SK-N-SH treated with all-trans-retinoic acid at 6 μM for 48 hours (cell line): Measurements from ENCODE around the gene RPL35.

Experiments used
- ATAC-seq: fragments of 200-7000 bp; cut with Tn5 transposase; 3 replicates; pipeline ENCODE4 v1.9.1; 2020; ENCODE audit warnings: mild to moderate bottlenecking, moderate library complexity
- ARNTL ChIP-seq: fragments of 450-650 bp; formaldehyde crosslinking; IDR thresholded peaks from 2 replicates; pipeline ENCODE4 v1.5.0; 2020; ENCODE audit warnings: low read depth, mild to moderate bottlenecking, moderate library complexity, borderline replicate concordance
- BACH2 ChIP-seq: fragments of 250-450 bp; sonication (Bioruptor Pico); IDR thresholded peaks from 2 replicates; pipeline ENCODE4 v1.9.0; 2021; ENCODE audit warnings: mild to moderate bottlenecking, borderline replicate concordance
- CREB5 ChIP-seq: fragments of 250-450 bp; sonication (Bioruptor Pico); IDR thresholded peaks from 2 replicates; pipeline ENCODE4 v1.5.1; 2020; ENCODE audit warnings: low read depth, mild to moderate bottlenecking, moderate library complexity
- CSRNP3 ChIP-seq: fragments of 250-450 bp; sonication (Bioruptor Pico); IDR thresholded peaks from 2 replicates; pipeline ENCODE4 v1.5.1; 2021; ENCODE audit warnings: mild to moderate bottlenecking, moderate library complexity
- GLIS3 ChIP-seq: fragments of 250-450 bp; sonication (Bioruptor Pico); IDR thresholded peaks from 2 replicates; pipeline ENCODE4 v1.5.0; 2020; ENCODE audit warnings: mild to moderate bottlenecking, moderate library complexity
- ISL1 ChIP-seq: fragments of 250-450 bp; sonication (Bioruptor Pico); IDR thresholded peaks from 2 replicates; pipeline ENCODE4 v2.1.2; 2022; ENCODE audit warnings: mild to moderate bottlenecking, moderate library complexity
- OSR1 ChIP-seq: fragments of 250-450 bp; sonication (Bioruptor Pico); IDR thresholded peaks from 2 replicates; pipeline ENCODE4 v1.8.0; 2022; ENCODE audit warnings: moderate library complexity, mild to moderate bottlenecking, inconsistent platforms
- POU6F1 ChIP-seq: fragments of 250-450 bp; sonication (Bioruptor Pico); IDR thresholded peaks from 2 replicates; pipeline ENCODE4 v1.8.0; 2021; ENCODE audit warnings: low read depth, mild to moderate bottlenecking, moderate library complexity, borderline replicate concordance
- PPARA ChIP-seq: fragments of 250-450 bp; sonication (Bioruptor Pico); IDR thresholded peaks from 2 replicates; pipeline ENCODE4 v1.5.0; 2020; ENCODE audit warnings: mild to moderate bottlenecking, borderline replicate concordance
- RARB ChIP-seq: fragments of 250-450 bp; sonication (Bioruptor Pico); IDR thresholded peaks from 2 replicates; pipeline ENCODE4 v1.8.0; 2021; ENCODE audit warnings: mild to moderate bottlenecking, moderate library complexity
- SNAI2 ChIP-seq: fragments of 250-450 bp; sonication (Bioruptor Pico); IDR thresholded peaks from 2 replicates; pipeline ENCODE4 v1.5.0; 2020; ENCODE audit warnings: mild to moderate bottlenecking, moderate library complexity
- TCF4 ChIP-seq: fragments of 250-450 bp; sonication (Bioruptor Pico); IDR thresholded peaks from 2 replicates; pipeline ENCODE4 v1.8.0; 2021; ENCODE audit warnings: mild to moderate bottlenecking, moderate library complexity, borderline replicate concordance
- TSHZ2 ChIP-seq: fragments of 250-450 bp; sonication (Bioruptor Pico); IDR thresholded peaks from 2 replicates; pipeline ENCODE4 v1.5.0; 2020; ENCODE audit warnings: mild to moderate bottlenecking, moderate library complexity
- ZC3H10 ChIP-seq: fragments of 250-450 bp; sonication (Bioruptor Pico); IDR thresholded peaks from 2 replicates; pipeline ENCODE4 v1.5.1; 2021; ENCODE audit warnings: mild to moderate bottlenecking, moderate library complexity
- ZFP30 ChIP-seq: fragments of 450-650 bp; formaldehyde crosslinking; IDR thresholded peaks from 2 replicates; pipeline ENCODE4 v1.5.0; 2022; ENCODE audit warnings: mild to moderate bottlenecking, moderate library complexity
- ZNF565 ChIP-seq: fragments of 450-650 bp; formaldehyde crosslinking; conservative IDR thresholded peaks from 2 replicates; pipeline ENCODE4 v1.5.0; 2020; ENCODE audit warnings: low read depth, mild to moderate bottlenecking, moderate library complexity
- ZNF70 ChIP-seq: fragments of 450-650 bp; formaldehyde crosslinking; IDR thresholded peaks from 2 replicates; pipeline ENCODE4 v1.5.0; 2020; ENCODE audit warnings: mild to moderate bottlenecking, moderate library complexity
- ZNF8 ChIP-seq: fragments of 450-650 bp; formaldehyde crosslinking; IDR thresholded peaks from 2 replicates; pipeline ENCODE4 v1.5.0; 2020; ENCODE audit warnings: mild to moderate bottlenecking, moderate library complexity
- TF ChIP-seq, protein P1 (sequence below): fragments of 250-450 bp; sonication (Bioruptor Pico); IDR thresholded peaks from 2 replicates; pipeline ENCODE4 v1.8.0; 2020; ENCODE audit warnings: mild to moderate bottlenecking, moderate library complexity, borderline replicate concordance

The RPL35 gene

GRCh38 chr9:124889006-124889405 is 27.2 kb upstream of the RPL35 start (continued):
- TF ChIP-seq, protein P1, sequence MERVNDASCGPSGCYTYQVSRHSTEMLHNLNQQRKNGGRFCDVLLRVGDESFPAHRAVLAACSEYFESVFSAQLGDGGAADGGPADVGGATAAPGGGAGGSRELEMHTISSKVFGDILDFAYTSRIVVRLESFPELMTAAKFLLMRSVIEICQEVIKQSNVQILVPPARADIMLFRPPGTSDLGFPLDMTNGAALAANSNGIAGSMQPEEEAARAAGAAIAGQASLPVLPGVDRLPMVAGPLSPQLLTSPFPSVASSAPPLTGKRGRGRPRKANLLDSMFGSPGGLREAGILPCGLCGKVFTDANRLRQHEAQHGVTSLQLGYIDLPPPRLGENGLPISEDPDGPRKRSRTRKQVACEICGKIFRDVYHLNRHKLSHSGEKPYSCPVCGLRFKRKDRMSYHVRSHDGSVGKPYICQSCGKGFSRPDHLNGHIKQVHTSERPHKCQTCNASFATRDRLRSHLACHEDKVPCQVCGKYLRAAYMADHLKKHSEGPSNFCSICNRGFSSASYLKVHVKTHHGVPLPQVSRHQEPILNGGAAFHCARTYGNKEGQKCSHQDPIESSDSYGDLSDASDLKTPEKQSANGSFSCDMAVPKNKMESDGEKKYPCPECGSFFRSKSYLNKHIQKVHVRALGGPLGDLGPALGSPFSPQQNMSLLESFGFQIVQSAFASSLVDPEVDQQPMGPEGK: no peak
- no peak for TF ChIP-seq GLIS3 (CRISPR knock-in tag)
- TF ChIP-seq ZNF565 (CRISPR knock-in tag): no peak
- TF ChIP-seq ISL1 (CRISPR knock-in tag): no peak
- no peak for TF ChIP-seq ZNF8

DNA sequence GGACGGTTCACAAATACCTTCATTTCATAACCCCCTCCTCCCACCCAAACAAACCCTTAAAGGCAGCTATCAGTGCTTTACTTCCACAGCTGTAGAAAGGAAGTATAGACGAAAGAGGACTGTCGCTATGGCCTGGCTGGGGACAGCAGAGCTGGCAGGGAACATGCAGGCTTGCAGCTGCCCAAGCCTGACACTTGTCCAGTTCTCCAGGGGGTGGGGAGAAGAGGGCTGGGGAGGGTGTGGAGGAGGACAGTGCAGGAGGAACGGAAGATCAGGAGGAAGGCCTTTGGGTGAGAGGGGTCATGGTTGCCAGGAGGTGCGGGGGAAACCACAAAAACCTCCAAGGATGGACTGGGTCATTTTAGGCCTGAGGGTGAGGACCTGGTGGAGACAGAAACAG is 26.1 kb upstream of the RPL35 start:
- TF ChIP-seq BACH2 (CRISPR knock-in tag) (no peak), ZNF8 (no peak), OSR1 (CRISPR knock-in tag) (no peak), ISL1 (CRISPR knock-in tag) (no peak), SNAI2 (CRISPR knock-in tag) (no peak), ZFP30 (CRISPR knock-in tag) (no peak), ARNTL (CRISPR knock-in tag) (no peak), TCF4 (CRISPR knock-in tag) (no peak), GLIS3 (CRISPR knock-in tag) (no peak), TSHZ2 (CRISPR knock-in tag) (no peak), ZNF565 (CRISPR knock-in tag) (no peak)
- ATAC-seq: no peak

- TF ChIP-seq CSRNP3 (CRISPR knock-in tag) (no peak), ZNF70 (CRISPR knock-in tag) (no peak), POU6F1 (CRISPR knock-in tag) (no peak)
- ATAC-seq: no peak
Observed at GRCh38 chr9:124886866-124887492, 25.2 kb upstream of the RPL35 start.

- TF ChIP-seq OSR1 (CRISPR knock-in tag): no peak
- TF ChIP-seq ZNF565 (CRISPR knock-in tag): no peak
- no peak for TF ChIP-seq CREB5 (CRISPR knock-in tag)
- TF ChIP-seq ZNF8: no peak
- no peak for TF ChIP-seq PPARA (CRISPR knock-in tag)
- no peak for TF ChIP-seq ZFP30 (CRISPR knock-in tag)
- TF ChIP-seq ZC3H10 (CRISPR knock-in tag): no peak
- TF ChIP-seq ISL1 (CRISPR knock-in tag): no peak
- TF ChIP-seq RARB (CRISPR knock-in tag): no peak
- no peak for TF ChIP-seq TSHZ2 (CRISPR knock-in tag)
- TF ChIP-seq, all 23 proteins: peak for 0
- ATAC-seq: no peak
Observed at GRCh38 chr9:124886461-124886860, 24.7 kb upstream of the RPL35 start.
